COLO829 (cell line): ENCODE data around the gene TMEM218.
A peak's percentile ranks its signal among the peaks of the same experiment; 100 is the strongest.

Source experiments
- DNase-seq: peaks from one replicate; pipeline ENCODE4 v3.0.0; 2012; ENCODE audit warnings: low spot score

The TMEM218 gene

DNA sequence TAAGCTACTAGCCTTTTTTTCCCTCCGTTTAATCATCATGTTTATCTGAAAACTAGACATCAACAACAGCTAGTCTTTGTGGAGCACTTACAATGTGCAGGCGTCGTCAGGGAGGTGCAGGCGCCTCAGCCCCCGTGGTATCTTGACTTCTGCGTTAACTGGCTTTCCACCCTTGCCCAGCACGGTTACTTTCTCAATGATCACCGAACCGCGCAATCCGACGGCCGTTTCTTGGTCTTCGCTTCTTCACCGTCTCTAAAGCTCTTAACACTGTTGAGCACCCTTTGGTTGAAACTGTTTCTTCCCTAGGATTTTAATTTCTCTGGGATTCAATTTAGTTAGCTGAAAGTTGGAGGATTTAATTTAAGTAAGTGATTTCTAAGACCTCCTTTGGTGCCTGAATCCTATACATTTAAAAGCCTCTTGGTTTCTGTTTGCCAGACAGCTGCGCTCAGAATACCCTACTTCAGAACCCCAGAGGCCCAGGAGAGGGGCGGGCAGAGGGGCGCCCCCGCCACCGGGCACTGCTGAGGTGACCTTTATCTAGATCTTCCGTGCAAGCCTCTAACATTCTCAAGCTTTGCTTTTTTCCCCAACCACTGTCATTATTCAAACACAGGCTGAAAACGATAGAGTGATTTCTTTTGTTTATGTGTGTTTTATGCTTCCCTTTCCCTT, 18.0 kb upstream of the TMEM218 start:
- no peak for DNase-seq

DNA sequence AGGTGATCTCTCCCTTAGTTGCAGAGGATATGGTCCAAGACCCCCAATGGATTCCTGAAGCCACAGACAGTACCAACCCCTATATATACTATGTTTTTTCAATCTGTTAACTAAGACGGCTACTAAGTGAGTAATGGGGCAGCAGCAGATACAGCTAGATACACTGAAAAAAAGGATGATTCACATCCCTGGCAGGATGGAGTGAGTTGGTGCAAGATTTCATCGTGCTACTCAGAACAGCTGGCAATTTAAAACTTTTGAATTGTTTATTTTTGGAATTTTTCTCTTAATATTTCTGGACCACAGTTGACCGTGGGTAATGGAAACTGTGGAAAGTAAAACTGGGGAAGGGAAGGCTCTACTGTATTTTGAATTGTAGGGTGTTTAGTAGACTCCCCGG, 17.0 kb upstream of the TMEM218 start:
- DNase-seq = no peak

GRCh38 chr11:125124618-125124992, 13.2 kb upstream of the TMEM218 start:
- DNase-seq = no peak

- peak; percentile 52 for DNase-seq
Observed at GRCh38 chr11:125123947-125124617, 12.7 kb upstream of the TMEM218 start.

- DNase-seq = no peak
Observed at GRCh38 chr11:125123194-125123946, 11.9 kb upstream of the TMEM218 start.

DNA sequence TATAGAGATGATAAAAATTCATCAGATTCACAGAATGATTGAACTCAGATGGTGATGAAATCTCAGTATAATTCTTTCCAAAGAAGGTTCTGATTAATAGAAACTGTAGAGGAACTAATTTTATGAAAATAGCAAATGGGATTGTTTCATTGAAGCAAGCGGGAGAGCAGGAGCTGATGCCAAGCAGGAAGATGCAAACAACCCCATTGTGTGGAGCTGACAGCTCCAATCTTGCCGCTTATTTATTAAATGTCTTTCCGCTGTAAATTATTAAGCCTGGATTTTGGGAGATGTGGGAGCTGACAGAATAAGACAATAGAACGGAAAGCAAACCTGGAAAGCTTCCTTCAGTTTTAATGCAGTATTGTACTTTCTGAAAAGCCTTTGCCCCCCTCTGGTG, 6.0 kb upstream of the TMEM218 start:
- DNase-seq = no peak

- DNase-seq = no peak
Observed at GRCh38 chr11:125114518-125114917, 3.1 kb upstream of the TMEM218 start.

GRCh38 chr11:125112208-125112604, 780 bp upstream of the TMEM218 start:
- no peak for DNase-seq

GRCh38 chr11:125111001-125111342, 454 bp downstream of the TMEM218 start:
- no peak for DNase-seq

- no peak for DNase-seq
Observed at GRCh38 chr11:125110506-125110905, 920 bp downstream of the TMEM218 start.

- DNase-seq = no peak
Observed at GRCh38 chr11:125108469-125108868, 3.0 kb downstream of the TMEM218 start.

DNA sequence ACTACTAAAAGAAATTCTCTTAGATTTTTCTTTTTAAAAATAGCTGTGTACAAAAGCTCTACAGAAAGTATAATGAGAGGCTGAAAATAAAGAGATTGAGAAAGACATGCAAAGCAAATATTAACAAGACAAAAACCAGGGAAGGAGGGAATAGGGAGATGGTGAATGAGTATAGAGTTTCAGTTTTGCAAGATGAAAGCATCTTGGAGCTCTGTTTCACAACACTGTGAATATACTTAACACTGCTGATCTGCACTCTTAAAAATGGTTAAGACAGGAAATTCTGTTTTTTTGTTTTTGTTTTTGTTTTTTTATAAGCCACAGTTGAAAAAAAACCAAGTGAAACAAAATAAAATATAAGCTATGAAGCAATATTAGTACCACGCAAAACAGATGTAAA, 5.5 kb downstream of the TMEM218 start:
- no peak for DNase-seq

GRCh38 chr11:125102510-125102909, 8.9 kb downstream of the TMEM218 start:
- DNase-seq = no peak

DNA sequence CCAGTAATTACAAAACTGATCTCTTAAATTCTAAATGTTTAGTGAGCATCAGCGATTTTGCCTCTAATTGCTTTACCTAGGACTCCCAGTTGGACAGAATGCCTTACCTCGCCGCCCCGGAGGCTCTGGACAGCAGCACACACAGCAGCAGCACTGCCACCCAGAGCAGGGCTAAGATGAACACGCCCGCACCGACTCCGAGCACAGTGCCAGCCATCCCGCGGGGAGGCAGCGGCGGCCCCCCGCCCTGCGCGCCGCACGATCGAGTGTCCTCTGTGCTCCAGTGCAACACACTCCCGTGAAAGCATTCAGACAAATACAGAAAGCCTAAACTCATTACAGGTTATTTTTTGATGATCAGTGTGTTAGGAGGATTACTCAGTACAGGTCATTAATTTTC, 9.4 kb downstream of the TMEM218 start:
- no peak for DNase-seq

GRCh38 chr11:125101596-125101995, 9.8 kb downstream of the TMEM218 start:
- no peak for DNase-seq

DNA sequence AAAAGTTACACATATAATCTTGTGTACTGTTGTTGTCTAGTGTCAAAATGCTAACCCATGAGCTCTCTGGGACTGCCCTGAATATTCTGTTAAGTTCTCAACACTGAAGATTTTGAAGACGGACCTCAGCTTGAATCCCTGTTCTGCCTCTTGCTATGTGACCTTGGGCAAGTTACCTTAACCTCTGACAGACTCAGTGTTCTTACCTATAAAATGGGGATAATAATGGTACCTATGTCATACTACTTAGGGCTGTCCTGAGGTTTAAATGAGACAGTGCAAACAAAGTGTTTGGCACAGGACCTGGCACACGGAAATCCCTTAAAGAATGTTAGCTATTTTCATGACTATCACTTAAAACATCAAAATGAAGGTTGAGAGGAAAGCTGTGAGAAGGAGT, 11.3 kb downstream of the TMEM218 start:
- DNase-seq = no peak

DNA sequence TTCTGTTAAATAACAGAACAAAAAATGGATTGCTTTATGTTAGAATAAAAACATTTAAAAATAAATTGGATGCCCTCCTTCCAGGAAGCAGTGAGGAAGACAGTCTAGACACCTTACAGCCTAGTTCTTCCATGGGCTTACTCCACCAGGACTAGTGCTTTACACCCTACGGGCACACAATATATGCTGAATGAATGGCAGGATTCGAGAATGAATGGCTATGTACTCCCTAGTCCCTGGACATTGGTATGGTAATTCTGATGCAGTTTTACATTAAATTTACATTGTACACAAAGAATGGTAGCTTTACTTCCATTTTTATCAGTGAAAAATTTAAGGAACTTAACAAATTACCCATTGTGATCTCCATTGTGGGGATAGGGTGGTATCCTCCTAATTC, 16.7 kb downstream of the TMEM218 start:
- DNase-seq = no peak

DNA sequence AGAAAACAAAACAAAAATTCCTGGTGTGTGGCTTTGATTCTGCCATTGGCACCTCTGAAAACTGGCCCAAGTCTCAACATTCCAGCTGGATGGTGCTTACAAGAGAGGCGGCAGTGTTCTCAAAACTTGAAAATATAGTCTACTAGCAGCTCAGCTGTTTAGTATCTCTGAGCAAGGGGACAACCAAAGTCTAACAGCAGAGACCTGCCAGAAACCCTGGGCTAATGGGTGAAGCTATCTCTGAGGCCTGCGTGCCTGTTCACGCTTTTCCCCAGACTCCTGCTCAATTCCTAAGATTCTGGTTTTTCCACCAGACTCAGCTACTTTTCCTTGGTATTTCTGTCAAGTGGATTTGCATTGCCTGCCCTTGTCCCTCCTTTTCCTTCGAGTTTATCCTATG, 17.9 kb downstream of the TMEM218 start:
- DNase-seq = no peak

DNA sequence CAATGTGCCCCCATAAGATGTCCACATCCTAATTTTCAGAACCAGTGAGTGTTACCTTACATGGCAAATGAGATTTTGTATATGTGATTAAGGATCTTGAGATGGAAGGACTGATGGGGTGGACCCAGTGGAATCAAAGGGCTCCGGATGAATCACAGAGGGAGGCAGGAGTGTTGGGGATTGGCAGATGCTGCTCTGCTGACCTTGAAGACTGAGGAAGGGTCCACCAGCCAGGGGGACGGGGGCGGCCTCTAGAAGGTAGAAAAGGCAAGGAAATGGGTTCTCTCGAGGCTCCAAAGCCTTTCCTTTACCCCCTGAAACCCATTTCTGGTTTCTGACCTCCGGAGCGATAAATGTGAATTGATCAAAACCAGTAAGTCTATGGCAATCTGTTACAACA, 18.8 kb downstream of the TMEM218 start:
- no peak for DNase-seq

GRCh38 chr11:125091877-125092664, 19.4 kb downstream of the TMEM218 start:
- no peak for DNase-seq

- DNase-seq = peak; percentile 80
Observed at GRCh38 chr11:125091247-125091876, 20.1 kb downstream of the TMEM218 start.

GRCh38 chr11:125090816-125091215, 20.6 kb downstream of the TMEM218 start:
- DNase-seq = no peak
